ENCODE results near the gene LRP6.

LRP6 gene

GRCh38 chr12:12219664-12220063 lies 47.2 kb downstream of the LRP6 start:
- Histone ChIP-seq H3K27ac (no peak overlapping the region), H3K4me3 (no peak overlapping the region)

GRCh38 chr12:12217018-12217359 lies 49.9 kb downstream of the LRP6 start:
- Histone ChIP-seq H3K27ac (no peak overlapping the region), H3K4me3 (no peak overlapping the region)

- H3K27ac ChIP-seq, result no peak overlapping the region
- no peak overlapping the region for H3K4me3 ChIP-seq
Observed at GRCh38 chr12:12216349-12217017, 50.4 kb downstream of the LRP6 start.

GRCh38 chr12:12214635-12215131 lies 52.2 kb downstream of the LRP6 start:
- no peak overlapping the region for H3K27ac ChIP-seq
- no peak overlapping the region for H3K4me3 ChIP-seq

DNA sequence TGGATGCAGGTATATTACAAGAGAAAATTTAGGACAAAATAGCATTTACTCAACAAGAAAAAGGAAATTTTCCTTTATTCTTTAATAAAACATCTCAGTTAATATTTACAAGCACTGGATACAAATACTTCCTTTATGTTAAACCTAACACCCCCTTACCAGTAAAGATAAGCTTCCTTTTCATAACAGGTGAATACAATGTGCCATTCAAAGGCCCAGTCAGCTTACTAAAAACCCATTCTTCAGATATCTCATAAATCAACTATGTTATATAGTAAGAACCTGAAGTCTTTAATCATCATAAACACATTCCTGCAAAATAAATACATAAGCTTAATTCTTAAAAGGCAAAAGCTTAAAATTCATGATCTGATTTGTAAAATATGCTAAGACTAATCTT lies 52.6 kb downstream of the LRP6 start:
- Histone ChIP-seq H3K4me3 (no peak overlapping the region), H3K27ac (no peak overlapping the region)

GRCh38 chr12:12212769-12213168 lies 54.1 kb downstream of the LRP6 start:
- H3K4me3 ChIP-seq, result no peak overlapping the region
- no peak overlapping the region for H3K27ac ChIP-seq

DNA sequence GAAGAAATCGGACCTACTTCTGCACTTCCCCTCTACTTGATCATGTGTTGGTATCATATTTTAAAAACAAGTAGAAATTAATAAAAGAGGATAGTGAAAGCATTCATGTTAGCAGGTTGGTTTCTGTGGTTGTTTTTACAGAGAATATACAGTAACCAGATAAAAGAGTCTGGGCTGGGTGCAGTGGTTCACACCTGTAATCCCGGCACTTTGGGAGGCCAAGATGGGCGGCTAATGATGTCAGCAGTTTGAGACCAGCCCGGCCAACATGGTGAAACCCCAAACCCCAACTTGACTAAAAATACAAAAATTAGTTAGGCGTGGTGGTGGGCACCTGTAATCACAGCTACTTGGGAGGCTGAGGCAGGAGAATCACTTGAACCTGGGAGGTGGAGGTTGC lies 55.9 kb downstream of the LRP6 start:
- no peak overlapping the region for H3K27ac ChIP-seq

GRCh38 chr12:12210416-12210815 lies 56.4 kb downstream of the LRP6 start:
- Histone ChIP-seq H3K27ac (no peak overlapping the region), H3K4me3 (no peak overlapping the region)

More for the DNA sequence above, 55.9 kb downstream of the LRP6 start:
- H3K4me3 ChIP-seq, result no peak overlapping the region

GRCh38 chr12:12209675-12210074 lies 57.2 kb downstream of the LRP6 start:
- H3K27ac ChIP-seq, result no peak overlapping the region
- H3K4me3 ChIP-seq, result no peak overlapping the region

DNA sequence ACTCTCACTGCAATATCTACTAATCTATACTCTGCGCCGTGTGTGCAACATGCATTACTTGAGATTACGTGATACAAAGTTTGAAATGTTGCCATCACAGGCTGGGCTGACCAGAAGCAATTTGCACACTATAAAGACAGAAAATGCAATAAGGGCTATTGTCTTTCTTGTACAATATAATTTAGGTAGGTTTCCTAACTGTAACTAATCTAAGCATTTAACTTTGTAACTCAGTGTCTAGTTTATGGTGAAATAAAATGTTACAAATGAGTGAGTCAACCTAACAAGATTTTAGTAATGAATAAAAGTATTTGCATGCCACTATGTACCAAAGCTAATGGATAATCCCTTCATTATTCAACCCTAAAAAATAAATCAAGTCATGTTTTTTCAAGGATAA lies 57.8 kb downstream of the LRP6 start:
- Histone ChIP-seq H3K27ac (no peak overlapping the region), H3K4me3 (no peak overlapping the region)

- H3K4me3 ChIP-seq, result no peak overlapping the region
- H3K27ac ChIP-seq, result no peak overlapping the region
Observed at GRCh38 chr12:12207746-12208145, 59.1 kb downstream of the LRP6 start.

GRCh38 chr12:12206776-12207388 lies 60.0 kb downstream of the LRP6 start:
- Histone ChIP-seq H3K4me3 (no peak overlapping the region), H3K27ac (no peak overlapping the region)

GRCh38 chr12:12202747-12203146 lies 64.1 kb downstream of the LRP6 start:
- H3K27ac ChIP-seq, result no peak overlapping the region
- no peak overlapping the region for H3K4me3 ChIP-seq

GRCh38 chr12:12202105-12202504 lies 64.7 kb downstream of the LRP6 start:
- H3K27ac ChIP-seq, result no peak overlapping the region
- no peak overlapping the region for H3K4me3 ChIP-seq

GRCh38 chr12:12201274-12201758 lies 65.5 kb downstream of the LRP6 start:
- Histone ChIP-seq H3K27ac (no peak overlapping the region), H3K4me3 (no peak overlapping the region)

DNA sequence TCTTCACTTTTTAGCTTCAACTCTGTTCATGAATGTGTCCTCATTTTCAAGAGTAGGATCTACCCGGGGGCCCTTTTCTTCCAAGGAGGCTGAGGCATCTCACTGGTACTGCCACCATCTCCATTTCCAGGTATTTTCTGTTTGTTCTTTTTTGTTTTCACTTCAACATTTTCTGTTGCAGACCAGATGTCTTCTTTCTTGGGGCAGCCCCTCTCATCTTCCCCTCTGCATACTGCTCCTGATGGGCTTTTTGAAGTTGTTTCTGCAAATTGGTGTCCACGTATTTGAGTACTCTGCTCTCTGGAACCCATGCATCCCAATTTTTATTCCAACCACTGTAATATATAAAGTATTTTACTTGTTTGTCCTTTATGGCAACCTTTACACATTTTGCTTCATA lies 66.5 kb downstream of the LRP6 start:
- no peak overlapping the region for H3K4me3 ChIP-seq
- no peak overlapping the region for H3K27ac ChIP-seq

GRCh38 chr12:12198124-12198523 lies 68.7 kb downstream of the LRP6 start:
- Histone ChIP-seq H3K4me3 (no peak overlapping the region), H3K27ac (no peak overlapping the region)

DNA sequence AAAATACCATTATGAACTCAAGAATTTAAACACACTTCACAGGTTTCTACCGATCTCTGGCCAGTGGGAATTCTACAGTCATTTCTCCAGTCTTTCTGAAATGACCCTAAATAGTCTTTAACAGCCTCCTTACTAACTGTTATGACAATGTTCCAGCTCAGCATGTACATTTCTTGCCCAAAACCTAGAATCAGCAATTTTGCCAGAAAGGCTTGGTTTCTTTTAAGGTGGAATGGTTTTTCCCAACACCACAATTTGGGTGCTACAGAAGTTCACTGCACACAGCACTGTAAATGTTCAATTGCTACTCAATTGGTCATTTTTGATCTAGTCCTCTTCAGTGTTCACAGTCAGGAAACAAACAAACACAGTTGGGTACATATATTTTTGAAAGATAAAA lies 69.7 kb downstream of the LRP6 start:
- Histone ChIP-seq H3K4me3 (no peak overlapping the region), H3K27ac (no peak overlapping the region)

DNA sequence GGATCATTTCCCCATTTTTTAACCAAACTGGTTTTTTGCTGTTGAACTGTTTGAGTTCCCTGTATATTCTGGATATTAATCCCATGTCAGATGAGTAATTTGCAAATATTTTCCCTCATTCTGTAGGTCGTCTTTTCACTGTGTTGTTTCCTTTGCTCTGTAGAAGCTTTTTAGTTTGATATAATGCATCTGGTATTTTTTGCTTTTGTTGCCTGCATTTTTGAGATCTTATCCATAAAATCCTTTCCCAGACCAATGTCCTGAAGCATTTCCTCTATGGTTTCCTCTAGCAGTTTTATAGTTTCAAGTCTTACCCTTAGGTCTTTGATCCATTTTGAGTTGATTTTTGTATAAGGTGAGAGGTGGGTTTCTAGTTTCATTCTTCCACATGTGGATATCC lies 71.3 kb downstream of the LRP6 start:
- H3K27ac ChIP-seq, result no peak overlapping the region
- H3K4me3 ChIP-seq, result no peak overlapping the region

DNA sequence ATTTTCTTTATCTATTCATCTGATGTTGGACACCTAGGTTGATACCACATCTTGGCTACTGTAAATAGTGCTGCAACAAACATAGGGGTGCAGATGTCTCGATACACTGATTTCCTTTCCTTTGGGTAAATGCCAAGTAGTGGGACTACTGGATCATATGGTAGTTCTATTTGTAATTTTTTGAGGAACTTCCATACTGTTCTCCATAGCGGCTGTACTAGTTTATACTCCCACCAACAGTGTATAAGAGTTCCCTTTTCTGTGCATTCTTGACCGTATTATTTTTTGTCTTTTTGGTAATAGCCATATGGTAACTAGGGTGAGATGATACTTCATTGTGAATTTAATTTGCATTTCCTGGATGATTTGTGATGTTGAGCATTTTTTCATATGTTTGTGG lies 71.8 kb downstream of the LRP6 start:
- H3K27ac ChIP-seq, result no peak overlapping the region

GRCh38 chr12:12194206-12194605 lies 72.6 kb downstream of the LRP6 start:
- Histone ChIP-seq H3K27ac (no peak overlapping the region), H3K4me3 (no peak overlapping the region)

More for the DNA sequence above, 71.8 kb downstream of the LRP6 start:
- no peak overlapping the region for H3K4me3 ChIP-seq

- Histone ChIP-seq H3K27ac (no peak overlapping the region), H3K4me3 (no peak overlapping the region)
Observed at GRCh38 chr12:12191008-12191407, 75.8 kb downstream of the LRP6 start.
